ENCODE measurements around the gene PCDH12.

PCDH12 gene

GRCh38 chr5:141960018-141960417 lies 2.0 kb upstream of the PCDH12 start:
- peak; percentile 28 for TF ChIP-seq CTCF (IDR thresholded peaks at IDR 0.05; ENCODE audit: low read depth, low read length, missing control alignments)
- DNase-seq (ENCODE audit: low read depth), result no peak
- in situ Hi-C loops (cut with HindIII; ENCODE audit: low sequenced_read_pairs), result no loop called here
- no peak overlapping the region for H3K4me3 ChIP-seq (ENCODE audit: low read depth, low read length)

GRCh38 chr5:141958546-141959172 lies 657 bp upstream of the PCDH12 start:
- TF ChIP-seq CTCF (IDR thresholded peaks at IDR 0.05; ENCODE audit: low read depth, low read length, missing control alignments), result no peak
- no peak overlapping the region for H3K4me3 ChIP-seq (ENCODE audit: low read depth, low read length)
- no peak for DNase-seq (ENCODE audit: low read depth)
- in situ Hi-C loops (cut with HindIII; ENCODE audit: low sequenced_read_pairs), result no loop called here

- in situ Hi-C loops (cut with HindIII; ENCODE audit: low sequenced_read_pairs), result no loop called here
- no peak overlapping the region for H3K4me3 ChIP-seq (ENCODE audit: low read depth, low read length)
- no peak for TF ChIP-seq CTCF (IDR thresholded peaks at IDR 0.05; ENCODE audit: low read depth, low read length, missing control alignments)
- no peak for DNase-seq (ENCODE audit: low read depth)
Measured at GRCh38 chr5:141957367-141957996, 520 bp downstream of the PCDH12 start.

GRCh38 chr5:141954194-141954593 lies 3.8 kb downstream of the PCDH12 start:
- no peak overlapping the region for H3K4me3 ChIP-seq (ENCODE audit: low read depth, low read length)
- DNase-seq (ENCODE audit: low read depth), result no peak
- TF ChIP-seq CTCF (IDR thresholded peaks at IDR 0.05; ENCODE audit: low read depth, low read length, missing control alignments), result no peak
- in situ Hi-C loops (cut with HindIII; ENCODE audit: low sequenced_read_pairs), result no loop called here

- in situ Hi-C loops (cut with HindIII; ENCODE audit: low sequenced_read_pairs), result no loop called here
- H3K4me3 ChIP-seq (ENCODE audit: low read depth, low read length), result no peak overlapping the region
- no peak for DNase-seq (ENCODE audit: low read depth)
- no peak for TF ChIP-seq CTCF (IDR thresholded peaks at IDR 0.05; ENCODE audit: low read depth, low read length, missing control alignments)
Measured at GRCh38 chr5:141952020-141952419, 6.0 kb downstream of the PCDH12 start.

GRCh38 chr5:141951332-141951781 lies 6.6 kb downstream of the PCDH12 start:
- in situ Hi-C loops (cut with HindIII; ENCODE audit: low sequenced_read_pairs), result no loop called here
- TF ChIP-seq CTCF (IDR thresholded peaks at IDR 0.05; ENCODE audit: low read depth, low read length, missing control alignments), result peak; percentile 53
- no peak overlapping the region for H3K4me3 ChIP-seq (ENCODE audit: low read depth, low read length)
- DNase-seq (ENCODE audit: low read depth), result no peak
